ENCODE measurements around the gene WASF2. TPM values are rescaled to one million over a fixed set of nuclear protein-coding genes. Genes with fewer than 3 reads are reported as not detected.
A peak's percentile ranks its signal among the peaks of the same experiment; 100 is the strongest.
"Not testable (repeated sequence)": the region's sequence is repeated elsewhere in the genome, so short reads cannot be mapped to it uniquely, and the experiment has no call there.

The WASF2 gene
- total RNA-seq, 4 donors from 2014 or later = 52.5 to 74.5 (median 57.5) TPM

GRCh38 chr1:27433706-27434105 lies 56.3 kb downstream of the WASF2 start:
- H3K27ac ChIP-seq = peak overlapping the region in 2 of 4 donors; percentile 0 to 78
- no peak for TF ChIP-seq POLR2A (IDR thresholded peaks at IDR 0.05)
- TF ChIP-seq CTCF (IDR thresholded peaks at IDR 0.05) = no peak
- no peak for DNase-seq
- peaks cover 4 to 76% (median 40%) of the 10 kb centered on the region in 4 donors for H3K4me1 ChIP-seq
- no peaks in the 10 kb centered on the region for H3K27me3 ChIP-seq
- H3K9me3 ChIP-seq = no peaks in the 10 kb centered on the region
- peaks cover 0 to under 1% (median 0%) of the 10 kb centered on the region in 3 donors for H3K36me3 ChIP-seq
- no peak overlapping the region for H3K4me3 ChIP-seq

- peaks cover 0 to 66% (median 34%) of the 10 kb centered on the region in 4 donors for H3K4me1 ChIP-seq
- not testable (repeated sequence) for H3K4me3 ChIP-seq, H3K27me3 ChIP-seq, H3K9me3 ChIP-seq, DNase-seq
- H3K36me3 ChIP-seq = peaks cover 0 to 11% (median 0%) of the 10 kb centered on the region in 3 donors
- peak overlapping the region in 1 of 4 donors; percentile 78 for H3K27ac ChIP-seq
Observed at GRCh38 chr1:27432725-27433124, 57.2 kb downstream of the WASF2 start.

- Histone ChIP-seq H3K36me3 (peaks cover 0 to 22% (median 0%) of the 10 kb centered on the region in 3 donors), H3K4me3 (no peak overlapping the region), H3K4me1 (peaks cover 0 to 54% (median 27%) of the 10 kb centered on the region in 4 donors), H3K27me3 (no peaks in the 10 kb centered on the region), H3K27ac (peak overlapping the region; percentile 33 to 75 (median 62)), H3K9me3 (no peaks in the 10 kb centered on the region)
- no peak for DNase-seq
- TF ChIP-seq CTCF (IDR thresholded peaks at IDR 0.05) = no peak
- TF ChIP-seq POLR2A (IDR thresholded peaks at IDR 0.05) = no peak
Observed at GRCh38 chr1:27431601-27431940, 58.4 kb downstream of the WASF2 start.

GRCh38 chr1:27430903-27431600 lies 58.9 kb downstream of the WASF2 start:
- peaks cover 0 to 49% (median 25%) of the 10 kb centered on the region in 4 donors for H3K4me1 ChIP-seq
- H3K36me3 ChIP-seq = peaks cover 0 to 24% (median 0%) of the 10 kb centered on the region in 3 donors
- no peaks in the 10 kb centered on the region for H3K27me3 ChIP-seq
- TF ChIP-seq CTCF (IDR thresholded peaks at IDR 0.05) = no peak
- TF ChIP-seq POLR2A (IDR thresholded peaks at IDR 0.05) = no peak
- DNase-seq = peak in 2 of 3 donors; percentile 48 to 62
- peak overlapping the region; percentile 33 to 75 (median 62) for H3K27ac ChIP-seq
- H3K9me3 ChIP-seq = no peaks in the 10 kb centered on the region
- H3K4me3 ChIP-seq = no peak overlapping the region

- Histone ChIP-seq H3K9me3 (no peaks in the 10 kb centered on the region), H3K4me1 (peaks cover 0 to 29% (median 17%) of the 10 kb centered on the region in 4 donors), H3K27me3 (no peaks in the 10 kb centered on the region), H3K36me3 (peaks cover 0 to 31% (median 0%) of the 10 kb centered on the region in 3 donors), H3K27ac (peak overlapping the region in 3 of 4 donors; percentile 70 to 75 (median 75)), H3K4me3 (peak overlapping the region in 1 of 4 donors; percentile 19)
- no peak for DNase-seq
- TF ChIP-seq POLR2A (IDR thresholded peaks at IDR 0.05) (no peak), CTCF (IDR thresholded peaks at IDR 0.05) (no peak)
Observed at GRCh38 chr1:27429029-27429425, 60.9 kb downstream of the WASF2 start.

- Histone ChIP-seq H3K4me3 (peak overlapping the region in 1 of 4 donors; percentile 19), H3K36me3 (peaks cover 0 to 31% (median 0%) of the 10 kb centered on the region in 3 donors), H3K9me3 (no peaks in the 10 kb centered on the region), H3K27ac (peak overlapping the region in 3 of 4 donors; percentile 52 to 75 (median 58)), H3K4me1 (peaks cover 0 to 28% (median 16%) of the 10 kb centered on the region in 4 donors), H3K27me3 (no peaks in the 10 kb centered on the region)
- peak in 1 of 3 donors; percentile 15 for DNase-seq
- TF ChIP-seq POLR2A (IDR thresholded peaks at IDR 0.05) (no peak), CTCF (IDR thresholded peaks at IDR 0.05) (no peak)
Observed at GRCh38 chr1:27428316-27429028, 61.5 kb downstream of the WASF2 start.

Measured in Peyer's patch (tissue), 4 donors.